Sigmoid colon (tissue), 7 donors: ENCODE measurements around the gene HSPG2. TPM values are rescaled to one million over a fixed set of nuclear protein-coding genes. Genes with fewer than 3 reads are reported as not detected.

Experiments
- DNase-seq: peaks from one replicate; pipeline ENCODE4 v3.0.0-alpha.2; 2019
- H3K27ac ChIP-seq, 4 donors: fragments of 200-600 bp; sonication (generic); one replicate each; pipeline ENCODE4 v1.5.1; 2016 to 2019; ENCODE audit warnings: mild to moderate bottlenecking in 1 of 4
- H3K27me3 ChIP-seq, 3 donors: fragments of 200-600 bp; sonication (generic); one replicate each; pipeline ENCODE4 v1.5.1; 2019; ENCODE audit warnings: mild to moderate bottlenecking in 1 of 3
- H3K36me3 ChIP-seq, 4 donors: fragments of 200-600 bp; sonication (generic); one replicate each; pipeline ENCODE4 v1.5.1; 2016 to 2019
- H3K4me1 ChIP-seq, 4 donors: fragments of 200-600 bp; sonication (generic); one replicate each; pipeline ENCODE4 v1.5.1; 2017 to 2019
- H3K4me3 ChIP-seq, 4 donors: fragments of 200-600 bp; sonication (generic); one replicate each; pipeline ENCODE4 v1.5.1; 2017 to 2019; ENCODE audit warnings: mild to moderate bottlenecking in 2 of 4, moderate library complexity in 1 of 4
- H3K9me3 ChIP-seq, 4 donors: fragments of 200-600 bp in 3 of 4; sonication (generic) in 3 of 4; one replicate each; pipeline versions ENCODE4 v1.5.1 to v1.6.1; 2013 to 2019
- CTCF ChIP-seq, 4 experiments: fragments of 450-650 bp in 3 of 4; fragments of 200-600 bp in 1 of 4; IDR thresholded peaks; one replicate each; pipeline ENCODE4 v1.5.1; 2016 to 2019; ENCODE audit warnings: antibody characterized with exemption in 4 of 4, mild to moderate bottlenecking in 3 of 4, moderate library complexity in 2 of 4
- EP300 ChIP-seq, 4 donors: sonication (generic); formaldehyde crosslinking; IDR thresholded peaks; one replicate each; pipeline ENCODE4 v1.6.1; 2017; ENCODE audit warnings: antibody characterized with exemption in 4 of 4
- POLR2A ChIP-seq, 2 donors: fragments of 450-650 bp; IDR thresholded peaks; one replicate each; pipeline ENCODE4 v1.6.1; 2016; ENCODE audit warnings: antibody characterized with exemption in 2 of 2, mild to moderate bottlenecking in 2 of 2, moderate library complexity in 2 of 2
- POLR2AphosphoS5 ChIP-seq, 4 donors: sonication (generic); formaldehyde crosslinking; IDR thresholded peaks; one replicate each; pipeline ENCODE4 v1.6.1; 2017; ENCODE audit warnings: antibody characterized with exemption in 4 of 4
- WGBS, 2 donors: extraction: QIAGEN DNeasy Blood & Tissue Kit; methylation state at CpG; one replicate each; pipeline ENCODE4 v1.1.7; 2013; 5-methylcytosine and 5-hydroxymethylcytosine counted together
- intact Hi-C: fragments of 100-400 bp; cut with DNase I; formaldehyde crosslinking; loops from one replicate; pipeline ENCODE4 v1.15.1; 2023
- polyA plus RNA-seq, 3 donors: library from polyadenylated mRNA; stranded (reverse); fragments of 200-250 nt; gene quantifications; one replicate each; pipeline ENCODE4 v1.2.3, GENCODE V29; 2013
- total RNA-seq, 4 donors: library from RNA; depleted of rRNA; stranded (reverse); fragments of >200 nt; gene quantifications; one replicate each; pipeline ENCODE4 v1.1.0, GENCODE V29; 2016
- donor health status: healthy with polysubstance abuse.
- donor health status: Bipolar disorder and iron deficiency.
- donor health status: healthy.

The HSPG2 gene
- total and polyA plus RNA-seq, 7 donors = 6.0 to 761 (median 104) TPM

DNA sequence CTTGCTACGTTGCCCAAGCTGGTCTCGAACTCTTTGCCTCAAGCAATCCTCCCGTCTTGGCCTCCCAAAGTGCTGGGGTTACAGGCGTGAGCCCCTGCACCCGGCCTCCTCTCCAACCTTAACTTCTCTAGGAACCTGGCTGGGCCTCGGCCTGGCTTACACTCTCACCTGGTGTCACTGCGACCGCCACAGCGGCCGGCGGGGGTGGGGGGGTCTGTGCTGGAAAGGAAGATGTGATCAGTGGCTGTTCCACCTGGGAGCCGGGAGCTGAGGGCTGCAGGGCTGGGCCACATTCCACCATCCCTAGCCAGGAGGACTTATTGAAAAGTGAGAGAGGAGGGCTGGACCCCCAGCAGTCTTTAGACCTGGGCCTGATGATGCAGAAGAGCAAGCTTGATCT lies 48.6 kb downstream of the HSPG2 start:
- H3K36me3 ChIP-seq = peaks cover 52 to 98% (median 87%) of the 10 kb centered on the region in 4 donors
- no peak for TF ChIP-seq POLR2A (IDR thresholded peaks at IDR 0.05)
- no peak for TF ChIP-seq EP300 (IDR thresholded peaks at IDR 0.05)
- TF ChIP-seq POLR2AphosphoS5 (IDR thresholded peaks at IDR 0.05) = no peak
- TF ChIP-seq CTCF (IDR thresholded peaks at IDR 0.05) = no peak
- 95% methylated on average over 12 of the region's 12 CpGs for WGBS, 2 donors
- H3K4me1 ChIP-seq = peaks cover 0 to 7% (median 3%) of the 10 kb centered on the region in 4 donors
- no peak for DNase-seq
- H3K9me3 ChIP-seq = no peaks in the 10 kb centered on the region
- H3K4me3 ChIP-seq = no peak overlapping the region
- no peaks in the 10 kb centered on the region for H3K27me3 ChIP-seq
- intact Hi-C loops = no loop called here
- peak overlapping the region in 3 of 4 donors; percentile 8 to 99 (median 49) for H3K27ac ChIP-seq

- peaks cover 52 to 98% (median 87%) of the 10 kb centered on the region in 4 donors for H3K36me3 ChIP-seq
- H3K4me1 ChIP-seq = peaks cover 0 to under 1% (median 0%) of the 10 kb centered on the region in 4 donors
- no peak overlapping the region for H3K4me3 ChIP-seq
- H3K27me3 ChIP-seq = no peaks in the 10 kb centered on the region
- intact Hi-C loops = no loop called here
- peak overlapping the region in 2 of 4 donors; percentile 49 to 57 for H3K27ac ChIP-seq
- DNase-seq = no peak
- 93 to 94% methylated on average over 11 of the region's 11 CpGs for WGBS, 2 donors
- TF ChIP-seq POLR2AphosphoS5 (IDR thresholded peaks at IDR 0.05) = no peak
- TF ChIP-seq POLR2A (IDR thresholded peaks at IDR 0.05) = no peak
- no peak for TF ChIP-seq EP300 (IDR thresholded peaks at IDR 0.05)
- TF ChIP-seq CTCF (IDR thresholded peaks at IDR 0.05) = no peak
- no peaks in the 10 kb centered on the region for H3K9me3 ChIP-seq
Measured at GRCh38 chr1:21887796-21888195, 49.3 kb downstream of the HSPG2 start.

DNA sequence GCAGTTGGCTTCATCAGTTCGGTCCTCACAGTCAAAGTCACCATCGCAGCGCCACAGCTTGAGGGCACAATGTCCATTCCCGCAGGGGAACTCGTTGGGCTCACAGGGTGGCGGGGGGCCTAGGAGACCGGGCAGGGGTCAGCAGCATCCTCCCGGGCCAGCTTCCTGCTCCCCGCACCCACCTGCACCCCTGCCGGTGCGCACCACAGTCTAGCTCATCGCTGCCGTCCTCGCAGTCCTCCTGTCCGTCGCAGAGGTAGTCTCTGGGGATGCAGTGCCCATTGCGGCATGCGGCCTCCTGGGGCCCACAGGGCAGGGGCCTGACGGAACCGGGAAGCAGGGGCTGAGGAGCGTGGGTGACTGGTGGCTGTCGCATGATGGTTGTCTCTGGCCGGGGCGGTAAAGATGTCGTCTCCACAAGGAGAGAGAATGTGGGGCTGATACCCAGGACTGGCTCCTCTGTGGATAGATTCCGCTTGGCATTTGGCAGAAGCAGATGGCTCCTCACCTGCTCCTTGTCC lies 49.8 kb downstream of the HSPG2 start:
- Histone ChIP-seq H3K27ac (peak overlapping the region in 3 of 4 donors; percentile 35 to 57 (median 49)), H3K9me3 (no peaks in the 10 kb centered on the region), H3K4me3 (no peak overlapping the region), H3K27me3 (no peaks in the 10 kb centered on the region), H3K36me3 (peaks cover 52 to 97% (median 87%) of the 10 kb centered on the region in 4 donors), H3K4me1 (no peaks in the 10 kb centered on the region)
- TF ChIP-seq POLR2A (IDR thresholded peaks at IDR 0.05) (no peak), POLR2AphosphoS5 (IDR thresholded peaks at IDR 0.05) (no peak), CTCF (IDR thresholded peaks at IDR 0.05) (no peak), EP300 (IDR thresholded peaks at IDR 0.05) (no peak)
- DNase-seq = no peak
- intact Hi-C loops = no loop called here
- WGBS, 2 donors = 73 to 87% methylated on average over 26 of the region's 26 CpGs

DNA sequence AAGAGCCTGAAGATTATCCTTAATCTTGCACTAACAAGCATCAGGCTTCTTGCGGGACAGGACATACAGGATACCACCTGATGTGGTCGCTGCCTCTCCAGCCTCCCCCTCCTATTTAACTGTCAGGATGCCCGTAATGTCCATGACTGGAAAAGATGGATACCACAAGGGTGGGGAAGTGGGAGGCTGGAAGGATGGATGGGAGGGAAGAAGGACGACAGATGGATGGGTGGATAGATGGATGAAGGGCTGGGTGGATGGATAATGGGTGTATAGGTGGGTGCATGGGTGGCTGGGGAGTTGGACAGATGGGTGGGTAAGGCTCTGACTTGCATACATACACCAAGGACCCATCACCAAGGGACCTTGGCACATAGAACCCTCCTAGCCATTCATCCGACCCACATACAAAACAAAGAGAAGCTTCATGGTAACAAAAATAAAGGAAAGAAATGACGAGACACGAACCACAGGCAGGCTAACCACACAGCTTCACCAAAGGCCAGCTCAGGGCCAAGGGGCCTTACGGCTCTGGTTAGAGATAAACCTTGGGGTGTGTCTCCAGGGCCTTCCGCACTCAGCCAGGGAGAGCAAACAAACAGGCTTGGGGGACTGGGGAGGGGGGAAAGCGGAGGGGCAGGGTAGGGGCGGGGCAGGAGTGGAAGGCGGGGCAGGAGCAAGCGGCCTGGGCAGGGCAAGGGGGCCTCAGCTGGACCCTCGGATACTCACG lies 50.5 kb downstream of the HSPG2 start:
- no peak for TF ChIP-seq EP300 (IDR thresholded peaks at IDR 0.05)
- no peak for TF ChIP-seq CTCF (IDR thresholded peaks at IDR 0.05)
- no peak for TF ChIP-seq POLR2A (IDR thresholded peaks at IDR 0.05)
- no peak for TF ChIP-seq POLR2AphosphoS5 (IDR thresholded peaks at IDR 0.05)
- H3K9me3 ChIP-seq = no peaks in the 10 kb centered on the region
- peak overlapping the region in 3 of 4 donors; percentile 35 to 57 (median 49) for H3K27ac ChIP-seq
- no peak overlapping the region for H3K4me3 ChIP-seq
- no peaks in the 10 kb centered on the region for H3K27me3 ChIP-seq
- H3K4me1 ChIP-seq = no peaks in the 10 kb centered on the region
- intact Hi-C loops = no loop called here
- DNase-seq = no peak
- peaks cover 47 to 91% (median 84%) of the 10 kb centered on the region in 4 donors for H3K36me3 ChIP-seq
- 39 to 77% methylated on average over 15 of the region's 15 CpGs for WGBS, 2 donors
